Activated naive CD4-positive, alpha-beta T cell treated with anti-CD3 and anti-CD28 coated beads for 36 hours (primary cell): ENCODE results near the gene KRTAP4-1. TPM values are rescaled to one million over a fixed set of nuclear protein-coding genes. Genes with fewer than 3 reads are reported as not detected.
"Not testable (repeated sequence)": the region's sequence is repeated elsewhere in the genome, so short reads cannot be mapped to it uniquely, and the experiment has no call there.

ENCODE experiments used
- CTCF ChIA-PET: fragments of 350-600 bp; sonication (Branson Sonifier 250); formaldehyde crosslinking; loops from one replicate; lab custom pipeline; 2021; ENCODE audit warnings: antibody characterized with exemption; lab: Charles Lee
- DNase-seq: peaks from one replicate; pipeline ENCODE4 v3.0.0-alpha.2; 2020
- H3K27ac Mint-ChIP-seq: one replicate; pipeline ENCODE4 v1.8.0; 2021; ENCODE audit warnings: mild to moderate bottlenecking, mixed read lengths
- H3K27me3 Mint-ChIP-seq: one replicate; pipeline ENCODE4 v1.8.0; 2021; ENCODE audit warnings: low read depth, mixed read lengths
- H3K36me3 Mint-ChIP-seq: one replicate; pipeline ENCODE4 v1.8.0; 2021; ENCODE audit warnings: low read depth, mixed read lengths
- H3K4me1 Mint-ChIP-seq: one replicate; pipeline ENCODE4 v1.8.0; 2021; ENCODE audit warnings: low read depth, mixed read lengths
- H3K4me3 Mint-ChIP-seq: one replicate; pipeline ENCODE4 v1.8.0; 2021; ENCODE audit warnings: mild to moderate bottlenecking, moderate library complexity, mixed read lengths
- H3K9me3 Mint-ChIP-seq: one replicate; pipeline ENCODE4 v1.8.0; 2021; ENCODE audit warnings: mixed read lengths
- intact Hi-C: fragments of 100-400 bp; cut with micrococcal nuclease; formaldehyde crosslinking; loops from one replicate; pipeline ENCODE4 v1.15.1; 2023
- total RNA-seq, 2 experiments: library from RNA; stranded (reverse); gene quantifications; one replicate each; pipeline ENCODE4 v1.2.3, GENCODE V29; 2021

KRTAP4-1 gene
- total RNA-seq, 2 experiments from 2014 or later = not detected

GRCh38 chr17:41190328-41190727 lies 5.6 kb upstream of the KRTAP4-1 start:
- H3K36me3 Mint-ChIP-seq = no peaks in the 10 kb centered on the region
- no peaks in the 10 kb centered on the region for H3K27me3 Mint-ChIP-seq
- peaks cover 2% of the 10 kb centered on the region for H3K9me3 Mint-ChIP-seq
- intact Hi-C loops = no loop called here
- CTCF ChIA-PET = interaction anchor here (1.1 kb wide), 1 partner anchor 445 kb away, joined by 4 read pairs; no protein-coding TSS in a partner anchor
- no peak for DNase-seq
- H3K4me3 Mint-ChIP-seq = no peak overlapping the region
- no peaks in the 10 kb centered on the region for H3K4me1 Mint-ChIP-seq
- no peak overlapping the region for H3K27ac Mint-ChIP-seq

GRCh38 chr17:41189837-41190318 lies 5.2 kb upstream of the KRTAP4-1 start, which contains the start of gene KRTAP9-1:
TSS of gene KRTAP9-1 (plus strand) at chr17:41189887. CDS start at chr17:41189887, 0 bp downstream.
- H3K27ac Mint-ChIP-seq, H3K36me3 Mint-ChIP-seq, H3K27me3 Mint-ChIP-seq, intact Hi-C loops, DNase-seq, H3K4me3 Mint-ChIP-seq, H3K9me3 Mint-ChIP-seq, H3K4me1 Mint-ChIP-seq: not testable (repeated sequence)
- CTCF ChIA-PET = interaction anchor here (1.1 kb wide), 1 partner anchor 444 kb away, joined by 4 read pairs; no protein-coding TSS in a partner anchor

GRCh38 chr17:41186872-41187271 lies 2.2 kb upstream of the KRTAP4-1 start:
- intact Hi-C loops = no loop called here
- CTCF ChIA-PET = no interaction called here
- Mint-ChIP-seq H3K4me3 (no peak overlapping the region), H3K4me1 (no peaks in the 10 kb centered on the region), H3K36me3 (no peaks in the 10 kb centered on the region), H3K27me3 (peaks cover 3% of the 10 kb centered on the region), H3K9me3 (no peaks in the 10 kb centered on the region), H3K27ac (no peak overlapping the region)
- no peak for DNase-seq

- CTCF ChIA-PET = interaction anchor here (0.6 kb wide), 1 partner anchor 223 kb away, joined by 3 read pairs; no protein-coding TSS in a partner anchor
- no peaks in the 10 kb centered on the region for H3K36me3 Mint-ChIP-seq
- intact Hi-C loops = no loop called here
- H3K27ac Mint-ChIP-seq = no peak overlapping the region
- H3K4me3 Mint-ChIP-seq = no peak overlapping the region
- no peak for DNase-seq
- no peaks in the 10 kb centered on the region for H3K4me1 Mint-ChIP-seq
- H3K27me3 Mint-ChIP-seq = peaks cover 3% of the 10 kb centered on the region
- H3K9me3 Mint-ChIP-seq = no peaks in the 10 kb centered on the region
Observed at GRCh38 chr17:41185001-41185400, 290 bp upstream of the KRTAP4-1 start.

- DNase-seq = no peak
- Mint-ChIP-seq H3K9me3 (no peaks in the 10 kb centered on the region), H3K36me3 (no peaks in the 10 kb centered on the region), H3K27me3 (no peaks in the 10 kb centered on the region), H3K4me3 (no peak overlapping the region), H3K27ac (no peak overlapping the region), H3K4me1 (no peaks in the 10 kb centered on the region)
- intact Hi-C loops = no loop called here
- CTCF ChIA-PET = interaction anchor here (0.6 kb wide), 1 partner anchor 107 kb away, joined by 3 read pairs; no protein-coding TSS in a partner anchor
Observed at GRCh38 chr17:41178843-41179616, 5.7 kb downstream of the KRTAP4-1 start.

GRCh38 chr17:41178341-41178740 lies 6.4 kb downstream of the KRTAP4-1 start:
- no peaks in the 10 kb centered on the region for H3K9me3 Mint-ChIP-seq
- CTCF ChIA-PET = interaction anchor here (0.6 kb wide), 1 partner anchor 108 kb away, joined by 3 read pairs; no protein-coding TSS in a partner anchor
- intact Hi-C loops = no loop called here
- no peak overlapping the region for H3K27ac Mint-ChIP-seq
- DNase-seq = no peak
- no peak overlapping the region for H3K4me3 Mint-ChIP-seq
- no peaks in the 10 kb centered on the region for H3K4me1 Mint-ChIP-seq
- H3K36me3 Mint-ChIP-seq = no peaks in the 10 kb centered on the region
- H3K27me3 Mint-ChIP-seq = no peaks in the 10 kb centered on the region

- Mint-ChIP-seq H3K4me1 (no peaks in the 10 kb centered on the region), H3K27me3 (no peaks in the 10 kb centered on the region), H3K9me3 (no peaks in the 10 kb centered on the region), H3K36me3 (no peaks in the 10 kb centered on the region), H3K4me3 (no peak within 1 kb of the TSS), H3K27ac (no peak within 1 kb of the TSS)
- CTCF ChIA-PET = no interaction called here
- intact Hi-C loops = no loop called here
- DNase-seq = no peak
Observed at GRCh38 chr17:41177727-41178271, 6.9 kb downstream of the KRTAP4-1 start, which contains the start of gene KRTAP4-2. TSS of gene KRTAP4-2 (minus strand) at chr17:41178221. CDS start at chr17:41178164, 57 bp downstream.

- Mint-ChIP-seq H3K27me3 (no peaks in the 10 kb centered on the region), H3K4me3 (no peak overlapping the region), H3K4me1 (no peaks in the 10 kb centered on the region), H3K27ac (no peak overlapping the region), H3K9me3 (no peaks in the 10 kb centered on the region), H3K36me3 (no peaks in the 10 kb centered on the region)
- CTCF ChIA-PET = no interaction called here
- intact Hi-C loops = no loop called here
- no peak for DNase-seq
Observed at GRCh38 chr17:41176744-41177387, 7.8 kb downstream of the KRTAP4-1 start.

- Mint-ChIP-seq H3K4me3 (no peak overlapping the region), H3K4me1 (no peaks in the 10 kb centered on the region), H3K27me3 (no peaks in the 10 kb centered on the region), H3K9me3 (no peaks in the 10 kb centered on the region), H3K27ac (no peak overlapping the region), H3K36me3 (no peaks in the 10 kb centered on the region)
- intact Hi-C loops = no loop called here
- CTCF ChIA-PET = no interaction called here
- no peak for DNase-seq
Observed at GRCh38 chr17:41171886-41172285, 12.8 kb downstream of the KRTAP4-1 start.

GRCh38 chr17:41168121-41168520 lies 16.6 kb downstream of the KRTAP4-1 start, which contains the start of gene KRTAP4-3:
TSS of gene KRTAP4-3 (minus strand) at chr17:41168221. CDS start at chr17:41168172, 49 bp downstream.
- H3K27me3 Mint-ChIP-seq = no peaks in the 10 kb centered on the region
- intact Hi-C loops = no loop called here
- no peaks in the 10 kb centered on the region for H3K36me3 Mint-ChIP-seq
- H3K4me3 Mint-ChIP-seq = no peak within 1 kb of the TSS
- DNase-seq = no peak
- CTCF ChIA-PET = no interaction called here
- H3K4me1 Mint-ChIP-seq = no peaks in the 10 kb centered on the region
- H3K9me3 Mint-ChIP-seq = no peaks in the 10 kb centered on the region
- no peak within 1 kb of the TSS for H3K27ac Mint-ChIP-seq

GRCh38 chr17:41167561-41167960 lies 17.1 kb downstream of the KRTAP4-1 start:
- Mint-ChIP-seq H3K4me1 (no peaks in the 10 kb centered on the region), H3K27me3 (no peaks in the 10 kb centered on the region), H3K9me3 (no peaks in the 10 kb centered on the region), H3K4me3 (no peak overlapping the region), H3K27ac (no peak overlapping the region), H3K36me3 (no peaks in the 10 kb centered on the region)
- CTCF ChIA-PET = no interaction called here
- intact Hi-C loops = no loop called here
- no peak for DNase-seq

GRCh38 chr17:41163828-41164227 lies 20.9 kb downstream of the KRTAP4-1 start:
- H3K27me3 Mint-ChIP-seq = no peaks in the 10 kb centered on the region
- no peaks in the 10 kb centered on the region for H3K4me1 Mint-ChIP-seq
- no peaks in the 10 kb centered on the region for H3K9me3 Mint-ChIP-seq
- no peak overlapping the region for H3K27ac Mint-ChIP-seq
- no peak for DNase-seq
- H3K36me3 Mint-ChIP-seq = no peaks in the 10 kb centered on the region
- CTCF ChIA-PET = no interaction called here
- no peak overlapping the region for H3K4me3 Mint-ChIP-seq
- intact Hi-C loops = no loop called here
